ENCODE data around the gene SDC3. TPM values are rescaled to one million over a fixed set of nuclear protein-coding genes. Genes with fewer than 3 reads are reported as not detected.

The SDC3 gene
- total RNA-seq, 1 donor from 2014 or later, result 0.71 TPM

GRCh38 chr1:30899577-30900389 lies 8.8 kb downstream of the SDC3 start:
- POLR2A ChIA-PET, result interaction anchor here (0.8 kb wide), 1 partner anchor 93 kb away, joined by 3 read pairs; no protein-coding TSS in a partner anchor
- H3K9me3 Mint-ChIP-seq, result no peaks in the 10 kb centered on the region
- peaks cover 20% of the 10 kb centered on the region for H3K27me3 Mint-ChIP-seq
- TF ChIP-seq CTCF (IDR thresholded peaks at IDR 0.05), result no peak
- no peak overlapping the region for H3K4me3 Mint-ChIP-seq
- peaks cover 17% of the 10 kb centered on the region for H3K4me1 Mint-ChIP-seq
- CTCF ChIA-PET, result no interaction called here
- DNase-seq (no peak), ATAC-seq (ENCODE audit: low read depth) (no peak)
- H3K27ac Mint-ChIP-seq, result no peak overlapping the region
- intact Hi-C loops (cut with micrococcal nuclease), result loop anchor here (2.0 kb wide), 1 partner anchor 19 kb away; no protein-coding TSS in a partner anchor
- H3K36me3 Mint-ChIP-seq (ENCODE audit: low read depth), result no peaks in the 10 kb centered on the region

GRCh38 chr1:30898031-30898815 lies 10.3 kb downstream of the SDC3 start:
- DNase-seq (no peak), ATAC-seq (ENCODE audit: low read depth) (no peak)
- POLR2A ChIA-PET, result interaction anchor here (0.8 kb wide), 1 partner anchor 91 kb away, joined by 3 read pairs; no protein-coding TSS in a partner anchor
- Mint-ChIP-seq H3K36me3 (ENCODE audit: low read depth) (no peaks in the 10 kb centered on the region), H3K9me3 (no peaks in the 10 kb centered on the region), H3K4me3 (no peak overlapping the region), H3K27me3 (peaks cover 27% of the 10 kb centered on the region), H3K4me1 (peaks cover 17% of the 10 kb centered on the region), H3K27ac (no peak overlapping the region)
- TF ChIP-seq CTCF (IDR thresholded peaks at IDR 0.05), result no peak
- CTCF ChIA-PET, result interaction anchor here (1.7 kb wide), 1 partner anchor 13 kb away, joined by 5 read pairs; no protein-coding TSS in a partner anchor
- intact Hi-C loops (cut with micrococcal nuclease), result no loop called here

GRCh38 chr1:30896905-30897304 lies 11.7 kb downstream of the SDC3 start:
- no peak overlapping the region for H3K27ac Mint-ChIP-seq
- H3K36me3 Mint-ChIP-seq (ENCODE audit: low read depth), result no peaks in the 10 kb centered on the region
- TF ChIP-seq CTCF (IDR thresholded peaks at IDR 0.05), result no peak
- H3K27me3 Mint-ChIP-seq, result peaks cover 29% of the 10 kb centered on the region
- no peaks in the 10 kb centered on the region for H3K9me3 Mint-ChIP-seq
- CTCF ChIA-PET, result interaction anchor here (1.7 kb wide), 1 partner anchor 14 kb away, joined by 5 read pairs; no protein-coding TSS in a partner anchor
- ATAC-seq (ENCODE audit: low read depth) (no peak), DNase-seq (no peak)
- H3K4me3 Mint-ChIP-seq, result no peak overlapping the region
- intact Hi-C loops (cut with micrococcal nuclease), result no loop called here
- peaks cover 19% of the 10 kb centered on the region for H3K4me1 Mint-ChIP-seq
- POLR2A ChIA-PET, result no interaction called here

- no peak for TF ChIP-seq CTCF (IDR thresholded peaks at IDR 0.05)
- POLR2A ChIA-PET, result no interaction called here
- H3K4me3 Mint-ChIP-seq, result no peak overlapping the region
- H3K9me3 Mint-ChIP-seq, result no peaks in the 10 kb centered on the region
- no peak for ATAC-seq (ENCODE audit: low read depth)
- H3K36me3 Mint-ChIP-seq (ENCODE audit: low read depth), result no peaks in the 10 kb centered on the region
- no peak overlapping the region for H3K27ac Mint-ChIP-seq
- H3K27me3 Mint-ChIP-seq, result peaks cover 29% of the 10 kb centered on the region
- intact Hi-C loops (cut with micrococcal nuclease), result no loop called here
- CTCF ChIA-PET, result no interaction called here
- peaks cover 25% of the 10 kb centered on the region for H3K4me1 Mint-ChIP-seq
- no peak for DNase-seq
Observed at GRCh38 chr1:30895944-30896660, 12.5 kb downstream of the SDC3 start.

All from activated B cell treated with CpG ODN at 0.5 μM for 24 hours (primary cell).